SU-DHL-6 (cell line): ENCODE data around the gene VSX2.

Experiments
- H2AFZ ChIP-seq: fragments of 200-600 bp; sonication (generic); 2 replicates; pipeline ENCODE4 v1.6.1; 2014; ENCODE audit warnings: low read depth, mild to moderate bottlenecking, moderate library complexity, mixed read lengths, antibody characterized with exemption, low read length; ENCODE audit not compliant: severe bottlenecking
- H3F3A ChIP-seq: fragments of 200-600 bp; shearing (Covaris generic); 2 replicates; pipeline ENCODE4 v1.6.0; 2016; ENCODE audit warnings: antibody characterized with exemption, mild to moderate bottlenecking; ENCODE audit not compliant: insufficient read depth
- H3K27ac ChIP-seq: fragments of 200-600 bp; sonication (generic); 2 replicates; pipeline ENCODE4 v1.5.1; 2016; ENCODE audit warnings: low read depth, mild to moderate bottlenecking, low read length, moderate library complexity, mixed read lengths
- H3K27me3 ChIP-seq: fragments of 200-600 bp; sonication (generic), shearing (Covaris generic); 2 replicates; pipeline ENCODE4 v1.6.0; 2014; ENCODE audit warnings: mild to moderate bottlenecking, low read length
- H3K36me3 ChIP-seq: fragments of 200-600 bp; sonication (generic); 2 replicates; pipeline ENCODE4 v1.6.1; 2014; ENCODE audit warnings: mild to moderate bottlenecking, low read length, mixed read lengths
- H3K4me2 ChIP-seq: fragments of 300-600, 200-600 bp; shearing (Covaris generic), sonication (generic); 2 replicates; pipeline ENCODE4 v1.6.0; 2014; ENCODE audit warnings: low read length, low read depth, mild to moderate bottlenecking; ENCODE audit not compliant: poor library complexity, severe bottlenecking
- H3K4me3 ChIP-seq: fragments of 200-600 bp; sonication (generic); 2 replicates; pipeline ENCODE4 v1.5.1; 2014; ENCODE audit warnings: antibody characterized with exemption, low read length, mild to moderate bottlenecking, mixed read lengths; ENCODE audit not compliant: insufficient read depth, poor library complexity, severe bottlenecking
- H3K79me2 ChIP-seq: fragments of 200-600 bp; sonication (generic); 2 replicates; pipeline ENCODE4 v1.6.1; 2014; ENCODE audit warnings: mild to moderate bottlenecking, low read length, moderate library complexity; ENCODE audit not compliant: insufficient read depth
- H3K9ac ChIP-seq: fragments of 200-600 bp; sonication (generic); 2 replicates; pipeline ENCODE4 v1.7.0; 2014; ENCODE audit warnings: mild to moderate bottlenecking, low read length
- H3K9me2 ChIP-seq: fragments of 200-600 bp; sonication (generic); replicated peaks from 2 replicates; pipeline ENCODE4 v1.6.1; 2014; ENCODE audit warnings: low read length; ENCODE audit not compliant: insufficient read depth
- H3K9me3 ChIP-seq: fragments of 200-600 bp; sonication (generic); 2 replicates; pipeline ENCODE4 v1.6.1; 2014; ENCODE audit warnings: low read length, mixed read lengths; ENCODE audit not compliant: insufficient read depth
- H4K20me1 ChIP-seq: fragments of 200-600 bp; sonication (generic); 2 replicates; pipeline ENCODE4 v1.6.1; 2014; ENCODE audit warnings: low read depth, mild to moderate bottlenecking, antibody characterized with exemption, low read length, moderate library complexity, mixed read lengths
- EZH2phosphoT487 ChIP-seq: fragments of 200-600 bp; sonication (generic), shearing (Covaris generic); conservative IDR thresholded peaks from 2 replicates; pipeline ENCODE4 v1.6.1; 2018; ENCODE audit warnings: mild to moderate bottlenecking, antibody characterized with exemption, low read length, moderate library complexity, mixed read lengths
- TF ChIP-seq, protein P1 (sequence below): fragments of 200-600 bp; sonication (generic); IDR thresholded peaks from one replicate; pipeline ENCODE4 v1.5.1; 2017; ENCODE audit warnings: antibody characterized with exemption, mild to moderate bottlenecking, low read length, moderate library complexity; ENCODE audit not compliant: insufficient read depth, poor library complexity, severe bottlenecking

VSX2 gene

GRCh38 chr14:74296037-74296467 is 56.8 kb downstream of the VSX2 start:
- Histone ChIP-seq H2AFZ (no peak overlapping the region), H3K4me3 (no peak overlapping the region), H3K9me2 (no peaks in the 10 kb centered on the region), H3K4me2 (no peak overlapping the region), H3K27ac (no peak overlapping the region), H3F3A (no peaks in the 10 kb centered on the region), H3K9ac (no peak overlapping the region), H4K20me1 (no peaks in the 10 kb centered on the region), H3K79me2 (peaks cover 1% of the 10 kb centered on the region; the same call in 1 of the 2 replicates), H3K9me3 (no peaks in the 10 kb centered on the region), H3K27me3 (no peaks in the 10 kb centered on the region), H3K36me3 (no peaks in the 10 kb centered on the region)
- no peak for TF ChIP-seq EZH2phosphoT487
- TF ChIP-seq, protein P1, sequence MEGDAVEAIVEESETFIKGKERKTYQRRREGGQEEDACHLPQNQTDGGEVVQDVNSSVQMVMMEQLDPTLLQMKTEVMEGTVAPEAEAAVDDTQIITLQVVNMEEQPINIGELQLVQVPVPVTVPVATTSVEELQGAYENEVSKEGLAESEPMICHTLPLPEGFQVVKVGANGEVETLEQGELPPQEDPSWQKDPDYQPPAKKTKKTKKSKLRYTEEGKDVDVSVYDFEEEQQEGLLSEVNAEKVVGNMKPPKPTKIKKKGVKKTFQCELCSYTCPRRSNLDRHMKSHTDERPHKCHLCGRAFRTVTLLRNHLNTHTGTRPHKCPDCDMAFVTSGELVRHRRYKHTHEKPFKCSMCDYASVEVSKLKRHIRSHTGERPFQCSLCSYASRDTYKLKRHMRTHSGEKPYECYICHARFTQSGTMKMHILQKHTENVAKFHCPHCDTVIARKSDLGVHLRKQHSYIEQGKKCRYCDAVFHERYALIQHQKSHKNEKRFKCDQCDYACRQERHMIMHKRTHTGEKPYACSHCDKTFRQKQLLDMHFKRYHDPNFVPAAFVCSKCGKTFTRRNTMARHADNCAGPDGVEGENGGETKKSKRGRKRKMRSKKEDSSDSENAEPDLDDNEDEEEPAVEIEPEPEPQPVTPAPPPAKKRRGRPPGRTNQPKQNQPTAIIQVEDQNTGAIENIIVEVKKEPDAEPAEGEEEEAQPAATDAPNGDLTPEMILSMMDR: no peak

DNA sequence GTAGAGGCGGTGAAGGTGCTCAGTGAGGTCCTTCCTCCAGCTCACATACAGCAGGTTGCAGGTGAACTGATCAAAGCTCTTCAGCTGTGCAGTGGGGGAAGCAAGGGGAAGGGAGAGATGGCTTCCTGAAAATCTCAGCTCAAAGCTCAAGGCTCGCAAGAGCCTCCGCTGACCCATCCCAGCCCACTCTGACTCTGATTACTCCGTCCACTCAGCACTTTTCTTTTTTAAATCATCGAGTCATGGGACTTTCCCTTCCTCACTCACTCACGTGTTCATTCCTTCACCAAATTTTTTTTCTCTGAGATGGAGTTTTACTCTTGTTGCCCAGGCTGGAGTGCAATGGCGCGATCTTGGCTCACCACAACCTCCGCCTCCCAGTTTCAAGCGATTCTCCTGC is 58.7 kb downstream of the VSX2 start:
- no peak overlapping the region for H3K4me3 ChIP-seq
- no peak overlapping the region for H2AFZ ChIP-seq
- H3K9ac ChIP-seq: no peak overlapping the region
- no peaks in the 10 kb centered on the region for H3K27me3 ChIP-seq
- no peaks in the 10 kb centered on the region for H3K36me3 ChIP-seq
- H4K20me1 ChIP-seq: no peaks in the 10 kb centered on the region
- no peaks in the 10 kb centered on the region for H3K9me3 ChIP-seq
- H3K9me2 ChIP-seq: no peaks in the 10 kb centered on the region
- TF ChIP-seq EZH2phosphoT487: no peak
- TF ChIP-seq, protein P1: no peak
- H3K4me2 ChIP-seq: no peak overlapping the region
- peaks cover 18% of the 10 kb centered on the region for H3K79me2 ChIP-seq
- no peak overlapping the region for H3K27ac ChIP-seq
- peaks cover 6% of the 10 kb centered on the region; the same call in 1 of the 2 replicates for H3F3A ChIP-seq

DNA sequence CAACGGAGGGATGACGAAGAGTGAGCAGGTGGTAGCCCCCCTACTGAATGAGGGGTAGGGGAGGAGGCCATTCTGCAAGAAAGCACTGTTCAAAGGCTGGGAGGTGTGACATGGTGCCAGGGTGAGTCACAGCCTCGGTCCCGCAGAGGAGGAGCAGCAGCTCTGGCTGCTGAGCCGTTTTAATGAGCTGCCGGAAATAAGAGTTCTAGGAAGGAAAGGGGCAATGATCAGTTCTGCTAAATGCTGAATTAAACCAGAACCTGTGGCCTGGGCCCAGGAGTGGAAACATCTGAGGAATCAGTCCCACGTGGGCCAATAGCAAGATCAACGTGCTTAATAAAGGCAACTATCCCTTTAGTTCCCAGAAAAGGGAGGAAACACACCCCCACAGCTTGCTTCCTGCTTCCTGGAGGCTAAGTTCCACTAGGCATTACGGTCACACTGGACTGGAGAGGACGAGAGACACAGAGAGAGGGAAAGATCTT is 59.9 kb downstream of the VSX2 start:
- no peak overlapping the region for H3K4me2 ChIP-seq
- H2AFZ ChIP-seq: no peak overlapping the region
- H3F3A ChIP-seq: peaks cover 6% of the 10 kb centered on the region; the same call in 1 of the 2 replicates
- no peak for TF ChIP-seq EZH2phosphoT487
- TF ChIP-seq, protein P1: no peak
- no peaks in the 10 kb centered on the region for H3K9me3 ChIP-seq
- no peaks in the 10 kb centered on the region for H3K27me3 ChIP-seq
- no peak overlapping the region for H3K27ac ChIP-seq
- no peak overlapping the region for H3K9ac ChIP-seq
- peaks cover 18% of the 10 kb centered on the region for H3K79me2 ChIP-seq
- H3K4me3 ChIP-seq: no peak overlapping the region
- no peaks in the 10 kb centered on the region for H3K9me2 ChIP-seq
- no peaks in the 10 kb centered on the region for H4K20me1 ChIP-seq
- no peaks in the 10 kb centered on the region for H3K36me3 ChIP-seq
